SK-N-SH (cell line): ENCODE measurements around the gene TRIM71. TPM values are rescaled to one million over a fixed set of nuclear protein-coding genes. Genes with fewer than 3 reads are reported as not detected.

ENCODE experiments used
- CTCF ChIA-PET: fragments of 300-600, 350-600 bp; formaldehyde crosslinking; extraction: SDS; loops from one replicate; lab custom pipeline; 2021; lab: Yijun Ruan, JAX
- POLR2A ChIA-PET: fragments of 350-600 bp; sonication (Branson Sonifier 250); formaldehyde crosslinking; extraction: SDS; loops from one replicate; lab custom pipeline; 2020; ENCODE audit warnings: antibody characterized with exemption, inconsistent platforms; lab: Yijun Ruan, JAX
- DNase-seq: peaks from one replicate; pipeline ENCODE4 v3.0.0; 2012
- H2AFZ ChIP-seq: fragments of 200-600 bp; sonication (generic); 2 replicates; pipeline ENCODE4 v1.8.1; 2016; ENCODE audit warnings: antibody characterized with exemption, mild to moderate bottlenecking, low read depth
- H3F3A ChIP-seq: fragments of 200-600 bp; sonication (generic); replicated peaks from 2 replicates; pipeline ENCODE3; 2016; ENCODE audit warnings: antibody characterized with exemption, mild to moderate bottlenecking; ENCODE audit not compliant: insufficient read depth
- H3K27ac ChIP-seq, 2 experiments: fragments of 200-500 bp in 1 of 2; fragments of 200-600 bp in 1 of 2; sonication (Bioruptor generic) in 1 of 2; sonication (generic), shearing (Covaris generic) in 1 of 2; 2 replicates each; pipeline versions ENCODE4 v1.5.1 to v1.6.1; 2014 to 2016; ENCODE audit warnings: low read depth in 2 of 2, inconsistent platforms in 1 of 2, low read length in 1 of 2, mild to moderate bottlenecking in 1 of 2, mixed read lengths in 1 of 2
- H3K27me3 ChIP-seq: fragments of 200-600 bp; sonication (generic), shearing (Covaris generic); 2 replicates; pipeline ENCODE4 v1.6.1; 2016; ENCODE audit warnings: mixed run types; ENCODE audit not compliant: insufficient read depth
- H3K36me3 ChIP-seq, 2 experiments: fragments of 200-500 bp in 1 of 2; fragments of 200-600 bp in 1 of 2; sonication (Bioruptor generic) in 1 of 2; sonication (generic) in 1 of 2; replicated peaks in 1 of 2; 2 replicates each; pipeline versions ENCODE3 to v1.5.1; 2014 to 2016; ENCODE audit warnings: low read length in 1 of 2, mild to moderate bottlenecking in 1 of 2; ENCODE audit not compliant: insufficient read depth in 2 of 2, control insufficient read depth in 1 of 2
- H3K4me1 ChIP-seq, 2 experiments: fragments of 200-500 bp in 1 of 2; fragments of 200-600 bp in 1 of 2; sonication (Bioruptor generic) in 1 of 2; sonication (generic), shearing (Covaris generic) in 1 of 2; 2 replicates each; pipeline versions ENCODE4 v1.5.1 to v1.6.1; 2014 to 2016; ENCODE audit warnings: low read depth in 1 of 2, low read length in 1 of 2, mixed run types in 1 of 2; ENCODE audit not compliant: insufficient read depth in 2 of 2, control insufficient read depth in 1 of 2
- H3K4me2 ChIP-seq: fragments of 200-600 bp; sonication (generic), shearing (Covaris generic); 2 replicates; pipeline ENCODE4 v1.6.1; 2017; ENCODE audit warnings: mixed run types
- H3K4me3 ChIP-seq, 2 experiments: fragments of 200-500 bp in 1 of 2; fragments of 200-600 bp in 1 of 2; sonication (Bioruptor generic) in 1 of 2; sonication (generic), shearing (Covaris generic) in 1 of 2; 2 replicates each; pipeline versions ENCODE4 v1.5.1 to v1.8.1; 2014 to 2016; ENCODE audit warnings: low read depth in 2 of 2, inconsistent platforms in 1 of 2, low read length in 1 of 2, mild to moderate bottlenecking in 1 of 2, mixed read lengths in 1 of 2, moderate library complexity in 1 of 2
- H3K79me2 ChIP-seq: fragments of 200-600 bp; sonication (generic); 2 replicates; pipeline ENCODE4 v1.8.1; 2017; ENCODE audit warnings: mild to moderate bottlenecking; ENCODE audit not compliant: insufficient read depth
- H3K9ac ChIP-seq: fragments of 200-600 bp; sonication (generic); 2 replicates; pipeline ENCODE4 v1.6.1; 2017; ENCODE audit warnings: mixed run types
- H3K9me2 ChIP-seq: fragments of 200-600 bp; sonication (generic); 2 replicates; pipeline ENCODE4 v1.6.1; 2017; ENCODE audit warnings: mixed run types
- H3K9me3 ChIP-seq: fragments of 200-600 bp; sonication (generic); 2 replicates; pipeline ENCODE4 v1.6.1; 2017; ENCODE audit warnings: mixed run types, mild to moderate bottlenecking, moderate library complexity
- H4K20me1 ChIP-seq: fragments of 200-600 bp; sonication (generic); 2 replicates; pipeline ENCODE4 v1.6.1; 2017; ENCODE audit warnings: mild to moderate bottlenecking, mixed run types; ENCODE audit not compliant: insufficient read depth
- ELF1 ChIP-seq: IDR thresholded peaks from 2 replicates; pipeline ENCODE4 v1.4.0; 2012
- EP300 ChIP-seq, 2 experiments: IDR thresholded peaks; 2 replicates each; pipeline versions ENCODE4 v1.4.0 to v1.6.1; 2012; ENCODE audit warnings: borderline replicate concordance in 1 of 2, low read depth in 1 of 2, low read length in 1 of 2
- EZH2phosphoT487 ChIP-seq: fragments of 200-600 bp; sonication (generic); IDR thresholded peaks from 2 replicates; pipeline ENCODE4 v1.6.1; 2017; ENCODE audit warnings: low read depth, mixed run types, mild to moderate bottlenecking, antibody characterized with exemption, moderate library complexity, borderline replicate concordance
- FOSL2 ChIP-seq: IDR thresholded peaks from 2 replicates; pipeline ENCODE4 v1.4.0; 2012; ENCODE audit warnings: low read depth, mild to moderate bottlenecking, moderate library complexity, borderline replicate concordance
- FOXJ3 ChIP-seq: sonication (generic); formaldehyde crosslinking; IDR thresholded peaks from 2 replicates; pipeline ENCODE4 v1.5.1; 2020; ENCODE audit warnings: mild to moderate bottlenecking, missing genetic modification reagents
- FOXM1 ChIP-seq: IDR thresholded peaks from 2 replicates; pipeline ENCODE4 v1.4.0; 2012; ENCODE audit warnings: low read depth, mild to moderate bottlenecking
- GABPA ChIP-seq: IDR thresholded peaks from 2 replicates; pipeline ENCODE4 v1.4.0; 2012; ENCODE audit warnings: low read depth, mild to moderate bottlenecking
- GATA2 ChIP-seq: sonication (generic); formaldehyde crosslinking; IDR thresholded peaks from 2 replicates; pipeline ENCODE4 v1.5.0; 2020; ENCODE audit warnings: mild to moderate bottlenecking, missing genetic modification reagents
- MAX ChIP-seq: IDR thresholded peaks from 2 replicates; pipeline ENCODE4 v1.4.0; 2012; ENCODE audit warnings: low read depth
- MXI1 ChIP-seq: IDR thresholded peaks from 2 replicates; pipeline ENCODE4 v1.6.1; 2012; ENCODE audit warnings: mild to moderate bottlenecking, low read depth, low read length, improper control_type of control experiment
- NFIC ChIP-seq: IDR thresholded peaks from 2 replicates; pipeline ENCODE4 v1.4.0; 2012; ENCODE audit warnings: borderline replicate concordance
- PBX3 ChIP-seq: IDR thresholded peaks from 2 replicates; pipeline ENCODE4; 2012
- POLR2AphosphoS5 ChIP-seq: IDR thresholded peaks from 2 replicates; pipeline ENCODE4 v1.6.1; 2012; ENCODE audit warnings: low read depth, low read length
- RAD21 ChIP-seq: IDR thresholded peaks from 2 replicates; pipeline ENCODE4 v1.6.1; 2012; ENCODE audit warnings: mild to moderate bottlenecking, low read length
- RCOR1 ChIP-seq: fragments of 150-350 bp; IDR thresholded peaks from 2 replicates; pipeline ENCODE4 v1.6.1; 2017; ENCODE audit warnings: antibody characterized with exemption, low read length
- RXRA ChIP-seq: IDR thresholded peaks from 2 replicates; pipeline ENCODE4 v1.4.0; 2012; ENCODE audit warnings: low read depth, mild to moderate bottlenecking, borderline replicate concordance
- SIN3A ChIP-seq: IDR thresholded peaks from 2 replicates; pipeline ENCODE4 v1.6.1; 2012; ENCODE audit warnings: low read depth, mild to moderate bottlenecking, low read length, moderate library complexity, borderline replicate concordance
- SMC3 ChIP-seq: IDR thresholded peaks from 2 replicates; pipeline ENCODE4 v1.6.1; 2012; ENCODE audit warnings: low read depth, low read length, improper control_type of control experiment
- TCF12 ChIP-seq: IDR thresholded peaks from 2 replicates; pipeline ENCODE4 v1.4.0; 2012
- USF1 ChIP-seq: IDR thresholded peaks from 2 replicates; pipeline ENCODE4 v1.4.0; 2012; ENCODE audit warnings: low read depth, borderline replicate concordance
- USF2 ChIP-seq: fragments of 150-350 bp; IDR thresholded peaks from 2 replicates; pipeline ENCODE4 v1.6.1; 2017; ENCODE audit warnings: antibody characterized with exemption, low read length, low read depth, borderline replicate concordance
- YY1 ChIP-seq: IDR thresholded peaks from 2 replicates; pipeline ENCODE4 v1.4.0; 2012; ENCODE audit warnings: low read depth, mild to moderate bottlenecking
- ZBTB33 ChIP-seq: IDR thresholded peaks from 2 replicates; pipeline ENCODE4 v1.4.0; 2012; ENCODE audit warnings: low read depth, borderline replicate concordance
- WGBS: methylation state at CpG from one replicate; pipeline ENCODE4 v1.1.6; 2017; ENCODE audit warnings: low lambda C conversion rate; 5-methylcytosine and 5-hydroxymethylcytosine counted together
- polyA plus RNA-seq, 3 experiments: library from polyadenylated mRNA; depleted of rRNA; stranded (reverse); fragments of >200 nt; gene quantifications; 2 replicates each; pipeline ENCODE4 v1.2.3, GENCODE V29; 2012

The TRIM71 gene
- polyA plus RNA-seq, 1 of the 3 experiments (the other 2 are of a cell fraction) = not detected

- no peaks in the 10 kb centered on the region for H3K4me1 ChIP-seq
- H3F3A ChIP-seq = no peaks in the 10 kb centered on the region
- H3K27me3 ChIP-seq = no peaks in the 10 kb centered on the region
- no peaks in the 10 kb centered on the region for H3K9me2 ChIP-seq
- H2AFZ ChIP-seq = no peak overlapping the region
- H3K4me3 ChIP-seq = no peak overlapping the region
- no peaks in the 10 kb centered on the region for H3K36me3 ChIP-seq
- TF ChIP-seq EZH2phosphoT487 (no peak), USF2 (no peak), FOXM1 (no peak), PBX3 (no peak), GATA2 (CRISPR knock-in tag) (no peak), ZBTB33 (no peak), MXI1 (no peak), TCF12 (no peak), ELF1 (no peak), SMC3 (no peak)
- POLR2A ChIA-PET = no interaction called here
- no peak overlapping the region for H3K4me2 ChIP-seq
- H3K9me3 ChIP-seq = no peaks in the 10 kb centered on the region
- CTCF ChIA-PET = no interaction called here
- no peak for DNase-seq
- H3K9ac ChIP-seq = no peak overlapping the region
- 86% methylated on average over 2 of the region's 2 CpGs for WGBS
- H4K20me1 ChIP-seq = no peaks in the 10 kb centered on the region
- H3K27ac ChIP-seq = no peak overlapping the region
- H3K79me2 ChIP-seq = no peaks in the 10 kb centered on the region
Observed at GRCh38 chr3:32883817-32884216, 66.0 kb downstream of the TRIM71 start.

- Histone ChIP-seq H3K27me3 (no peaks in the 10 kb centered on the region), H3K9me2 (no peaks in the 10 kb centered on the region), H3K27ac (no peak overlapping the region), H3K79me2 (no peaks in the 10 kb centered on the region), H4K20me1 (no peaks in the 10 kb centered on the region), H3K36me3 (no peaks in the 10 kb centered on the region), H3K4me2 (no peak overlapping the region), H3K9ac (no peak overlapping the region), H3K4me3 (no peak overlapping the region), H3K9me3 (no peaks in the 10 kb centered on the region), H2AFZ (no peak overlapping the region), H3F3A (no peaks in the 10 kb centered on the region), H3K4me1 (no peaks in the 10 kb centered on the region)
- CTCF ChIA-PET = interaction anchor here (0.6 to 1.1 kb wide), 2 partner anchors 9 to 118 kb away, joined by 3 to 4 read pairs; no protein-coding TSS in a partner anchor
- no peak for DNase-seq
- POLR2A ChIA-PET = no interaction called here
- 88% methylated on average over 2 of the region's 2 CpGs for WGBS
- TF ChIP-seq POLR2AphosphoS5 (no peak), NFIC (no peak), RXRA (no peak), FOSL2 (no peak), RCOR1 (no peak), RAD21 (no peak), EZH2phosphoT487 (no peak), GABPA (no peak), YY1 (no peak), SIN3A (no peak), MAX (no peak), USF2 (no peak), FOXJ3 (CRISPR knock-in tag) (no peak), USF1 (no peak), EP300 (IDR thresholded peaks at IDR 0.05; ENCODE audit: borderline replicate concordance in 1 of 2, low read depth in 1 of 2, low read length in 1 of 2) (no peak)
Observed at GRCh38 chr3:32884591-32884990, 66.8 kb downstream of the TRIM71 start.
